Anterior cingulate cortex (tissue), 58 donors: ENCODE measurements around the gene PML.

Experiments used
- DNase-seq, 58 donors: peaks; one replicate each; lab custom pipeline; 2025; lab: John Stamatoyannopoulos, UW

The PML gene, protein sequence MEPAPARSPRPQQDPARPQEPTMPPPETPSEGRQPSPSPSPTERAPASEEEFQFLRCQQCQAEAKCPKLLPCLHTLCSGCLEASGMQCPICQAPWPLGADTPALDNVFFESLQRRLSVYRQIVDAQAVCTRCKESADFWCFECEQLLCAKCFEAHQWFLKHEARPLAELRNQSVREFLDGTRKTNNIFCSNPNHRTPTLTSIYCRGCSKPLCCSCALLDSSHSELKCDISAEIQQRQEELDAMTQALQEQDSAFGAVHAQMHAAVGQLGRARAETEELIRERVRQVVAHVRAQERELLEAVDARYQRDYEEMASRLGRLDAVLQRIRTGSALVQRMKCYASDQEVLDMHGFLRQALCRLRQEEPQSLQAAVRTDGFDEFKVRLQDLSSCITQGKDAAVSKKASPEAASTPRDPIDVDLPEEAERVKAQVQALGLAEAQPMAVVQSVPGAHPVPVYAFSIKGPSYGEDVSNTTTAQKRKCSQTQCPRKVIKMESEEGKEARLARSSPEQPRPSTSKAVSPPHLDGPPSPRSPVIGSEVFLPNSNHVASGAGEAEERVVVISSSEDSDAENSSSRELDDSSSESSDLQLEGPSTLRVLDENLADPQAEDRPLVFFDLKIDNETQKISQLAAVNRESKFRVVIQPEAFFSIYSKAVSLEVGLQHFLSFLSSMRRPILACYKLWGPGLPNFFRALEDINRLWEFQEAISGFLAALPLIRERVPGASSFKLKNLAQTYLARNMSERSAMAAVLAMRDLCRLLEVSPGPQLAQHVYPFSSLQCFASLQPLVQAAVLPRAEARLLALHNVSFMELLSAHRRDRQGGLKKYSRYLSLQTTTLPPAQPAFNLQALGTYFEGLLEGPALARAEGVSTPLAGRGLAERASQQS

DNA sequence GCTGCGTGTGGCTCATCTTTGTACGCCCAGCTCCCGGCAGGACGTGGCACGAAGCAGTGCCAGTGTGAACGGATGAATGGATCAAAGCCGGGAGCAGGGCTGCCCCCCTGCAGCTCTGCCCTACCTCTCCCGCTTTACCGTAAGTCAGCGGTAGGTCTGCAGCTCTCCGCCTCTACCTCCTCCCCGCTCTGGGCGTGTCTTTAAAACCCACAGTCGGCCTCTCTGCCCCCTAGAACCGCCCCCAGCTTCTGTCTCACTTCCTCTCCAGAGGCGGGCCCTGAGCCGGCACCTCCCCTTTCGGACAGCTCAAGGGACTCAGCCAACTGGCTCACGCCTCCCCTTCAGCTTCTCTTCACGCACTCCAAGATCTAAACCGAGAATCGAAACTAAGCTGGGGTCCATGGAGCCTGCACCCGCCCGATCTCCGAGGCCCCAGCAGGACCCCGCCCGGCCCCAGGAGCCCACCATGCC is at the start of gene PML:
Gene PML (plus strand): TSS at position 304 of the 471 bp plus-strand sequence. CDS start 97 bp downstream, at position 401.
- DNase-seq: peak; percentile 40 to 97 (median 92)

- no peak for DNase-seq
Observed at GRCh38 chr15:73945130-73945508, 49.4 kb upstream of the PML start.

- no peak for DNase-seq
Observed at GRCh38 chr15:73946046-73946721, 48.3 kb upstream of the PML start.

DNA sequence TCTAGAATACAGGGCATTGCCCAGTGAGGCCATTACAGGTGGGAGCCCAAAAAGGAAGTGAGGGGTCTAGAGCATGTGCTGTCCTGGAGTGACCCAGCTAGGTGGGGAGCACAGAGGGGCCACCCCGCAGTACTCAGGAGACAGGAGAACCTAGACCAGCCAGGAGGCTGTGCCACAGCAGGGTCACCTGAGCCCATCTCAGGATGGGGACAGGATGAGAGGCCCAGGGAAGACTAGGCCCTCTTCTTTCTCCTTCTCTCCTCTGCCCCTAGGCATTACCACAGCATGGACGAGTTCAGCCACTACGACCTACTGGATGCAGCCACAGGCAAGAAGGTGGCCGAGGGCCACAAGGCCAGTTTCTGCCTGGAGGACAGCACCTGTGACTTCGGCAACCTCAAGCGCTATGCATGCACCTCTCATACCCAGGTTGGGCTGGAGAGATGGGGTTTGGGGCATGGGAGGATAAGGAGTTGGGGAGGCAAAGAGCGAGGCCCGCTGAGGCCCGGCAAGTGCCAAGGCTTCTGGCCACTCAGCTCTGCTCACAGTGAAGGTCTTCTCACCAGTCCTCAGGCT is 47.6 kb upstream of the PML start:
- DNase-seq: no peak

DNA sequence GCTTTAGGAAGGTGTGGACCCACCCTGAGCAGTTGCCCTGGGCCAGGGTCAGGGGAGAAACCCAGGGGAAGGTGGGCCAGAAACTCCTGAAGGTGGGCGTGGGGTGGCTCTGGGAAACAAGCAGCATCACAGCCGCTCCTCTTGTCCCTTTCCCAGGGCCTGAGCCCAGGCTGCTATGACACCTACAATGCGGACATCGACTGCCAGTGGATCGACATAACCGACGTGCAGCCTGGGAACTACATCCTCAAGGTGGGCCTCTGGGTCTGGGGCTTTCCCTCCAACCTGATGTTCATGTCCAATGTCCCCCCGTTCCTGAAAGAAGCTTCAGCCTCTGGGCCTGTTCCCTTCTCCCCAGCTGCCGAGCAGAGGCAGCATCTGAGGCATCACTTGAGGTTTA is 46.9 kb upstream of the PML start:
- DNase-seq: no peak

DNA sequence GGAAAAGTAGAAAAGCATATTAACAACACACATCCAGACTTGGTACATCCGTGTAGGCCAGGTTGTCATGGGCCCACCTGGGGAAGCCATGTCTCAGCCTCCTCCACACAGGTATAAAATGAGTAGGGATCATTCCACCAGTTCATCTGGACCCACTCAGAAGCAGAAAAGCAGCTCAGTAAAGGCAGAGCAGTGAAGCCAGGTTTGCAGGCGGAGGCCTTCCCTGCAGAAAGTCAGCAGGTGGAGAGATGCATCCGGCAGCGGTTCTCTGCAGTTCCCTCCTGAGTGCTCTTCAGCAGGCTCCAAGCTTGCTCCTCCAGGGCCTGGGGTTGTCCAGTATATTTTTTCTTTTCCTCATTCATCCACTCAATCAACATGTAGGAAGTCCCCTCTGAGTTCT is 46.1 kb upstream of the PML start:
- DNase-seq: no peak

DNA sequence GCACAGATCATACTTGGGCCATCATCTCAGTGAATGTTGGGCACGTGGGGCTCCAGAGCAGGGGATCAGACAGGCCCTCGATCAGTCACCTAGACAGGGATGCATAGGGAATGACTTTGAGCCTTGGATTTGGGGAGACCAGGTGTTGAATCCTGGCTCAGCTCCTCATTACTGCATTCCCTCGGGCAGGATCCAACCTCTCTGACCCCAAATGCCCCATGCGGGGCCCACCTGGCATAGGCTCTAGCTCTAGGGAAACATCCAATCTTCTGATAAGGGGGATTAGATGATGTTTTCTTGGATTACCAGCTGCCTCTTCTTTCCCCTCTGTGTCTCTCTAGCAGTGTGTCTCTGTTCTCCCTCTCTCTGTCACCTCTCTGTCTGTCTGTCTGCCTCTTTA is 45.5 kb upstream of the PML start:
- no peak for DNase-seq

DNA sequence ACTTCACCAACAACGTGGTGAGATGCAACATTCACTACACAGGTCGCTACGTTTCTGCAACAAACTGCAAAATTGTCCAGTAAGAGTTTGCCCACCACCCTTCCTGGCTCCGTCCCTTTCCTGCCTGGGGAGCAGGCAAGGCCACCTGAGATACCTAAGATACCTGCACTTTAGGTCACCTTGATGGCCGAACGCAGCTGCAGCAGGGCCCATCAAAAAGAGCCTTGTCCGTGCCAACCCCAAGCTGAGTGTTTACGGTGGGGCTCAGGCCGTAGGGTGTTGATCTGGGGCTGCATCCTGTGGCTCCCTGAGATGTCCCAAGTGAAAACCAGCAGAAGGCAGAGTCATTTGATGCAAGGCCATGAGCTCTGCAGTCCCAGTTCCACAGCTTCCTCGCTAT is 45.0 kb upstream of the PML start:
- DNase-seq: no peak

- no peak for DNase-seq
Observed at GRCh38 chr15:73950479-73950830, 44.1 kb upstream of the PML start.

GRCh38 chr15:73950831-73951561 is 43.5 kb upstream of the PML start:
- DNase-seq: peak; percentile 11 to 91 (median 76)

DNA sequence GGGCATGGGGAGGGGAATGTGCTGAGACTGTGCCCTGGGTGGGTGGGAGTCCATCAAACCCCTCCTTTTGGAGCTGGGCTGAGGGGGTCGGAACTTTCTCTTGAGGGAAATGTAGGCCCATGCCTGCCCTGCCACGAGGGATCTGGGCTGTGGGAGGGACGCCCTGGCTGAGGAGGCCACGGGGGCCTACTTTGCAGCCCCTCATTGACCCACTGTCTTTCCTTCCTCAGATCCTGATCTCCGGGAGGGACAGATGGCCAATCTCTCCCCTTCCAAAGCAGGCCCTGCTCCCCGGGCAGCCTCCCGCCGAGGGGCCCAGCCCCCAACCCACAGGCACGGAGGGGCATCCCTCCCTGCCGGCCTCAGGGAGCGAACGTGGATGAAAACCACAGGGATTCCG is 42.9 kb upstream of the PML start:
- DNase-seq: no peak

- DNase-seq: no peak
Observed at GRCh38 chr15:73952171-73952912, 42.2 kb upstream of the PML start.

- no peak for DNase-seq
Observed at GRCh38 chr15:73952913-73953750, 41.4 kb upstream of the PML start.

GRCh38 chr15:73954188-73955145 is 40.0 kb upstream of the PML start:
- no peak for DNase-seq

GRCh38 chr15:73955326-73955725 is 39.2 kb upstream of the PML start:
- DNase-seq: no peak

DNA sequence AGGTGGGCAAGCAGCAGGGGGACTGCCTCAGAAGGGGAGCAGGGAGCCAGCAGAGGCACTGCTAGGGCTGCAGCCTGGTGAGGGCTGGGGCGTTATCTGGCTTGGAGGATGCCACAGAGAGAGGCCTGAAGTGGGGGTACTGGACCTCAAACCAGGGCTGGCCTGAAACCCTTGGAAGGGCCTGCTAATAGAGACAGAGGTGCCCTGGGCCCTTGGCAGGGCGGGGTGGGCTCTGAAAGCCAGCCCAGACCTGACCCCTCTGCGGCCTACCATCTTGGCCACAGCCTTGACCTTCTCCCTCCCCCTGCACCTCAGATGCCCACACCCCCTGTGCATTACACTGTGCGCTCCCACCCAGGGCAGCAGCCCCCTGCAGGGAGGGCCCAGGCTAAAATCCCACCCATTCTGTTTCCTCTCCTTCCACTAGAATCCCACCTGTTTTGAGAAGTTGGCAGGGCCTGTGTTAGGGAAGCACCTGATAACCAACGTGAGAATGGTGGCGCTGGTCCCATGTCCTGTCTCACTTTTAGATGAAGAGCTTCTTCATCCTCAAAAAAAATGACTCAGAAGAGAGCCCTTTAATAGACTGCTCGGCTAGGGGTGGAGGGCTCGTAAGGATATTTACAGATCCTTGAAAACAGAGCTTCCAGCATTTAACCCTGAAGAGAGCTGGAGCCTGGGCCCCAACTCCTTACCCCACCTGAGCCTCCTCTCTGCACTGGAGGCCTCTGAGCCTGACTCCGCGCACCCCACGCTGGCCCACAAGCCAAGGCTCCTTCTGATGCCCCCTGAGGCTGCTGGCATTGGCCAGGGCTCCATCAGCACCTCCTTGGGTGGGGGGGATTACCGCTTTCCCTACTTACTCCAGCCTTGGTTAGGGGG is 38.4 kb upstream of the PML start:
- DNase-seq: no peak
